ENCODE results near the gene RYR1. TPM values are rescaled to one million over a fixed set of nuclear protein-coding genes. Genes with fewer than 3 reads are reported as not detected.
"Not testable (repeated sequence)": the region's sequence is repeated elsewhere in the genome, so short reads cannot be mapped to it uniquely, and the experiment has no call there.

Gene RYR1
- total RNA-seq, 1 experiment from 2014 or later: 0.45 TPM

DNA sequence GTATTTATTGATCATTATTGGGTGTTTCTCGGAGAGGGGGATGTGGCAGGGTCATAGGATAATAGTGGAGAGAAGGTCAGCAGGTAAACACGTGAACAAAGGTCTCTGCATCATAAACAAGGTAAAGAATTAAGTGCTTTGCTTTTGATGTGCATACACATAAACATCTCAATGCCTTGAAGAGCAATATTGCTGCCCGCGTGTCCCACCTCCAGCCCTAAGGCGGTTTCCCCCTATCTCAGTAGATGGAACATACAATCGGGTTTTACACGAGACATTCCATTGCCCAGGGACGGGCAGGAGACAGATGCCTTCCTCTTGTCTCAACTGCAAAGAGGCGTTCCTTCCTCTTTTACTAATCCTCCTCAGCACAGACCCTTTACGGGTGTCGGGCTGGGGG is 197.8 kb downstream of the RYR1 start:
- H3K27me3 ChIP-seq (ENCODE audit: low read length); H3K4me1 ChIP-seq (ENCODE audit: low read length); H3K9ac ChIP-seq (ENCODE audit: low read length); H3K9me3 ChIP-seq (ENCODE audit: low read length); H4K20me1 ChIP-seq (ENCODE audit: insufficient read depth, low read depth, low read length); H3K4me2 ChIP-seq (ENCODE audit: low read depth, low read length, poor library complexity, severe bottlenecking); H3K4me3 ChIP-seq (ENCODE audit: low read length); H3K79me2 ChIP-seq (ENCODE audit: low read length); DNase-seq; H3K9me2 ChIP-seq (replicated peaks; ENCODE audit: insufficient read depth, low read length); H3K27ac ChIP-seq (ENCODE audit: low read length); H2AFZ ChIP-seq (ENCODE audit: low read length): not testable (repeated sequence)
- peaks cover 31% of the 10 kb centered on the region for H3K36me3 ChIP-seq (ENCODE audit: insufficient read depth, low read length)

DNA sequence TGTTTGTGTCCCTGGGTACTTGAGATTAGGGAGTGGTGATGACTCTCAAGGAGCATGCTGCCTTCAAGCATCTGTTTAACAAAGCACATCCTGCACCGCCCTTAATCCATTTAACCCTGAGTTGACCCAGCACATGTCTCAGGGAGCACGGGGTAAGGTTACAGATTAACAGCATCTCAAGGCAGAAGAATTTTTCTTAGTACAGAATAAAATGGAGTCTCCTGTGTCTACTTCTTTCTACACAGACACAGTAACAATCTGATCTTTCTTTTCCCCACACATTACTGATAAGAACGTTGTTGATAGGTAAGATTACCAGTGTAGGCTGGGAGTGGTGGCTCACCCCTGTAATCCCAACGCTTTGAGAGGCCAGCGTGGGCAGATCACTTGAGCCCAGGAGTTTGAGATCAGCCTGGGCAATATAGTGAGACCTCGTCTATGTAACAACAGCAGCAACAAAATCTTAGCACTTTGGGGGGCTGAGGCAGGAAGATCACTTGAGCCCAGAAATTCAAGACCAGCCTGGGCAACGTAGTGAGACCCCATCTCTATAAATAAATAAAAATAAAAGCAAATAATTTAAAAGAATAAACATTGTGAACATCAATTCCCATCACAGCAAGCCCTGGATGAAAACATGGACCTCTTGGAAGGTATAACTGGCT is 198.5 kb downstream of the RYR1 start:
- not testable (repeated sequence) for H3K4me2 ChIP-seq (ENCODE audit: low read depth, low read length, poor library complexity, severe bottlenecking); H4K20me1 ChIP-seq (ENCODE audit: insufficient read depth, low read depth, low read length); H3K27ac ChIP-seq (ENCODE audit: low read length); DNase-seq; H3K9ac ChIP-seq (ENCODE audit: low read length); H3K9me2 ChIP-seq (replicated peaks; ENCODE audit: insufficient read depth, low read length); H2AFZ ChIP-seq (ENCODE audit: low read length); H3K27me3 ChIP-seq (ENCODE audit: low read length); H3K79me2 ChIP-seq (ENCODE audit: low read length); H3K4me3 ChIP-seq (ENCODE audit: low read length); H3K9me3 ChIP-seq (ENCODE audit: low read length)
- Histone ChIP-seq H3K36me3 (ENCODE audit: insufficient read depth, low read length) (peaks cover 28% of the 10 kb centered on the region), H3K4me1 (ENCODE audit: low read length) (peaks cover 16% of the 10 kb centered on the region)

DNA sequence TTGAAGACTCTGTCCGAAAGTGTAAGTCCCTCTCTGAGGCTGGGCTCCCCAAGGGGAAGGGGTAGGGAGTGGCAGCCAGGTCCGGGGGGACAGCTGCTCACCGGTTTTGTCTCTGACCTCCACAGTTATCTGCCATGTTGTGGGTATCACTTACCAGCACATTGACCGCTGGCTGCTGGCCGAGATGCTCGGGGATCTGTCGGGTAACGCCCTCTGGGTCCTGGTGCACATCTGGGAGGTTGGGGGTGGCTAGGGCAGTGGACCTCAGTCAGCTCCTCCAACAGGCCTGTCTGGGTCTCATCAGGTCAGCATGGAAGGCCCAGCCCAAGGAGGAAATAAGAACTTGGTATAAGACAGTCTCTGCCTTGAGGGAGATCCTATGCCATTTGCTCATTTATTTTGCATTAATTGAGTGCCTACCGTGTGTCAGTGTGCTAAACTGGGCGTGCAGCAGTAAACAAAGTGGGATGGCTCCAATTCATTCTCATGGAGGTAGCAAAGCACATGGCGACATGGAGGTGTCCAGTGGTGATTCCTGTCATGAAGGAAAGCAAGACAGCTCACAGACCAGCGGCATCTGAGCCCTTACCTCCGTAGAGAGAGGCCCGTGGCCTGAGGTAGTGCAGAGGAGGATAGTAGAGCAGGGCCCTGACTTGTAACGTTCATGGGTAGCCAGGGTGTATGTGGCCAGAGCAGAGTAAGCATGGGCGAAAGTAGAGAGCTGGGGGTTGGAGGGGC is 199.2 kb downstream of the RYR1 start:
- H3K27me3 ChIP-seq (ENCODE audit: low read length): no peaks in the 10 kb centered on the region
- H3K9me3 ChIP-seq (ENCODE audit: low read length): no peaks in the 10 kb centered on the region
- H3K4me2 ChIP-seq (ENCODE audit: low read depth, low read length, poor library complexity, severe bottlenecking): no peak overlapping the region
- H3K9ac ChIP-seq (ENCODE audit: low read length): no peak overlapping the region
- peaks cover 18% of the 10 kb centered on the region for H3K4me1 ChIP-seq (ENCODE audit: low read length)
- H4K20me1 ChIP-seq (ENCODE audit: insufficient read depth, low read depth, low read length): no peaks in the 10 kb centered on the region
- no peaks in the 10 kb centered on the region for H3K79me2 ChIP-seq (ENCODE audit: low read length)
- no peak overlapping the region for H2AFZ ChIP-seq (ENCODE audit: low read length)
- H3K4me3 ChIP-seq (ENCODE audit: low read length): no peak overlapping the region
- H3K27ac ChIP-seq (ENCODE audit: low read length): no peak overlapping the region
- no peak for DNase-seq
- peaks cover 26% of the 10 kb centered on the region for H3K36me3 ChIP-seq (ENCODE audit: insufficient read depth, low read length)
- no peaks in the 10 kb centered on the region for H3K9me2 ChIP-seq (replicated peaks; ENCODE audit: insufficient read depth, low read length)

DNA sequence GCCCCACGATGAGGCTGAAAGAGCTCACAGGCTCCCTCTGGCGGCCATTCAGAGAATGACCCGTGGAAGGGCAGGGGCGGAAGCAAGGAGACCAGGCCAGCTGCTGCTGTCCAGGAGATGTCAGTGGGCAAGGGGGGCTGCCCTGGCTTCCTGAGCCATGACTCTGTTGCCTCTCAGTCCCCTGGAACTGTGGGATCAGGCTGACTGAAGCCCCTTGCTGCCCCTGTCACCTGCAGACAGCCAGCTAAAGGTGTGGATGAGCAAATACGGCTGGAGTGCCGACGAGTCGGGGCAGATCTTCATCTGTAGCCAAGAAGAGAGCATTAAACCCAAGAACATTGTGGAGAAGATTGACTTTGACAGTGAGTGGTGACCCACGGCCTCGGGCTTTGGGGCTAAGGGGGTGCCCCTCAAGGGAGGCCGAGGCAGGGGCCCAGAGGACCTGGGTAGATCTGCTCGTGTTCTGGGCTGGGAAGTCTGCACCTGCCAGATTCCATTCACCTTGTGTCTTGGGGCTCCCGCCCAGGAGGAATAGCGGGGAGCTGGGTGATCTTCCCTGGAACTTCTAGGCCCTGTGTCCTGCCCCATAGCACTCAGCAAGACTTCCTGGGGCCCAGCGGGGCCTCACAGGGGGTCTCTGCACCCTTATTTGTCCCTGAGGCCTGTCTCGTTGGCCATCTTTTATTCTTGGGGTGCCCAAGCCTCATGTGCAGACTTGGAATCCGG is 201.4 kb downstream of the RYR1 start:
- Histone ChIP-seq H3K27me3 (ENCODE audit: low read length) (no peaks in the 10 kb centered on the region), H3K4me2 (ENCODE audit: low read depth, low read length, poor library complexity, severe bottlenecking) (no peak overlapping the region), H3K9me3 (ENCODE audit: low read length) (no peaks in the 10 kb centered on the region), H3K36me3 (ENCODE audit: insufficient read depth, low read length) (peaks cover 25% of the 10 kb centered on the region), H4K20me1 (ENCODE audit: insufficient read depth, low read depth, low read length) (no peaks in the 10 kb centered on the region), H2AFZ (ENCODE audit: low read length) (no peak overlapping the region), H3K79me2 (ENCODE audit: low read length) (no peaks in the 10 kb centered on the region), H3K9ac (ENCODE audit: low read length) (no peak overlapping the region), H3K9me2 (replicated peaks; ENCODE audit: insufficient read depth, low read length) (no peaks in the 10 kb centered on the region), H3K4me3 (ENCODE audit: low read length) (no peak overlapping the region), H3K27ac (ENCODE audit: low read length) (no peak overlapping the region; the same call in 1 of the 2 replicates), H3K4me1 (ENCODE audit: low read length) (peaks cover 30% of the 10 kb centered on the region)
- DNase-seq: peak; percentile 87

DNA sequence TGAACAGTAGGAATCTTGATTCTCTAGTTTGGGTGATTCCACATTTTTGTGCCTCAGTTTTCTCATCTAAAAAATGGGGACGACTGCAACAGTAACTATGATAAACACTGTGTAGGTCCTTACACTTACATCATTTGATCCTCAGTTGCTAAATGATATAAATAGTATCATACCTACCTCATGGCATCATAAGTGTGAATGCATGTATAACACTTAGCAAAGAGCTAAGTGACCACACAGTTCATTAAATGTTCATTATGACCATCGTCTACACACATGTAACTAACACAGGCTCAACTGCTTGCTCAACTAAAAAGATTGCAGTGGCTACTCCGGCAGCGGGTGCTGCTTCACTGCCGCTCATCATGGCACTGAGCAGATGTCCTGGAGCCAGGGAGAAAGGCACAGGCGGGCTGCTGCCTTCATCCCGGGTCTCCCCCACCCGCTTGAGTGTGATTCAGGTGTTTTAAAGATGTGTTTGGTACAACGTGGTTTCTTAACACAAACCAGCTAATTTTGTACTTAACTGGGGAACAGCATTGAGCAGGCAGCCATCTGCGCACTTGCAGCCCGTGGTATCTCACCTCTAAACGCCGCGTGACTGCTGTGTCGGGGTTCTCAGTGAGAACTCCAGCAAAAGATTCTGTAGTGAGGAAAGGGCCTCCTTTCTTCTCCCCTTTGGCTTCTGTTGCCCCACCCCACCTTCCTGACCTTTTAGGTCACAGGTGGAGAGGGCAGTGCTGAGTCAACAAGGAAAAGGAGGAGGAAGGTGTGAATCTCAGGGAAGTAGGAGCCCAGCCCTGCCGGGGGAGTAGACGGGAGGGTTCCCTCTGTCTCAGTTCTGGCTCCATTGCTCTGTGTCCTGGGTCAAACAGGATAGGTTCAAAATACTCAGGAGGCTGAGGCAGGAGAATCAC is 202.2 kb downstream of the RYR1 start:
- Histone ChIP-seq H3K27me3 (ENCODE audit: low read length) (no peaks in the 10 kb centered on the region), H3K27ac (ENCODE audit: low read length) (no peak overlapping the region), H2AFZ (ENCODE audit: low read length) (no peak overlapping the region), H3K4me3 (ENCODE audit: low read length) (no peak overlapping the region), H4K20me1 (ENCODE audit: insufficient read depth, low read depth, low read length) (no peaks in the 10 kb centered on the region), H3K9me3 (ENCODE audit: low read length) (no peaks in the 10 kb centered on the region), H3K9me2 (replicated peaks; ENCODE audit: insufficient read depth, low read length) (no peaks in the 10 kb centered on the region), H3K9ac (ENCODE audit: low read length) (no peak overlapping the region), H3K79me2 (ENCODE audit: low read length) (no peaks in the 10 kb centered on the region), H3K4me1 (ENCODE audit: low read length) (peaks cover 30% of the 10 kb centered on the region), H3K4me2 (ENCODE audit: low read depth, low read length, poor library complexity, severe bottlenecking) (no peak overlapping the region), H3K36me3 (ENCODE audit: insufficient read depth, low read length) (peaks cover 23% of the 10 kb centered on the region)
- no peak for DNase-seq

Other genes with a start within 250 kb of the RYR1 start
- 2.5 and 3.2 TPM in 2 replicates for gene DPF1, start 209.5 kb upstream of the RYR1 start, total RNA-seq (2014; rRNA removed; shearing (Covaris generic); ENCODE audit: low replicate concordance)
- not detected in 2 replicates for gene PPP1R14A, start 177.3 kb upstream of the RYR1 start, total RNA-seq (2014; rRNA removed; shearing (Covaris generic); ENCODE audit: low replicate concordance)
- gene SPINT2, start 169.1 kb upstream of the RYR1 start, total RNA-seq (2014; rRNA removed; shearing (Covaris generic); ENCODE audit: low replicate concordance): 0.22 and 1.7 TPM in 2 replicates
- gene C19orf33, start 129.4 kb upstream of the RYR1 start, total RNA-seq (2014; rRNA removed; shearing (Covaris generic); ENCODE audit: low replicate concordance): not detected in 2 replicates
- 31.0 and 58.0 TPM in 2 replicates for gene YIF1B, start 117.7 kb upstream of the RYR1 start, total RNA-seq (2014; rRNA removed; shearing (Covaris generic); ENCODE audit: low replicate concordance)
- not detected in 2 replicates for gene KCNK6, start 113.8 kb upstream of the RYR1 start, total RNA-seq (2014; rRNA removed; shearing (Covaris generic); ENCODE audit: low replicate concordance)
- gene CATSPERG, start 97.9 kb upstream of the RYR1 start, total RNA-seq (2014; rRNA removed; shearing (Covaris generic); ENCODE audit: low replicate concordance): 4.3 and 14.6 TPM in 2 replicates
- 188 and 199 TPM in 2 replicates for gene PSMD8, start 59.1 kb upstream of the RYR1 start, total RNA-seq (2014; rRNA removed; shearing (Covaris generic); ENCODE audit: low replicate concordance)
- not detected in 2 replicates for gene GGN, start 45.7 kb upstream of the RYR1 start, total RNA-seq (2014; rRNA removed; shearing (Covaris generic); ENCODE audit: low replicate concordance)
- gene SPRED3, start 45.0 kb upstream of the RYR1 start, total RNA-seq (2014; rRNA removed; shearing (Covaris generic); ENCODE audit: low replicate concordance): 0.07 and 0.11 TPM in 2 replicates
- 12.8 and 21.4 TPM in 2 replicates for gene FAM98C, start 30.6 kb upstream of the RYR1 start, total RNA-seq (2014; rRNA removed; shearing (Covaris generic); ENCODE audit: low replicate concordance)
- gene RASGRP4, start 7.5 kb upstream of the RYR1 start, total RNA-seq (2014; rRNA removed; shearing (Covaris generic); ENCODE audit: low replicate concordance): 0.14 and 0.15 TPM in 2 replicates
- 262 and 352 TPM in 2 replicates for gene MAP4K1, start 184.3 kb downstream of the RYR1 start, total RNA-seq (2014; rRNA removed; shearing (Covaris generic); ENCODE audit: low replicate concordance)
- 474 and 745 TPM in 2 replicates for gene EIF3K, start 185.5 kb downstream of the RYR1 start, total RNA-seq (2014; rRNA removed; shearing (Covaris generic); ENCODE audit: low replicate concordance)
- 54.6 and 106 TPM in 2 replicates for gene ACTN4, start 214.0 kb downstream of the RYR1 start, total RNA-seq (2014; rRNA removed; shearing (Covaris generic); ENCODE audit: low replicate concordance)

Measured in Karpas-422 (cell line).